HepG2 (cell line): ENCODE data around the gene COL25A1. TPM values are rescaled to one million over a fixed set of nuclear protein-coding genes. Genes with fewer than 3 reads are reported as not detected.

Experiments used
- ATAC-seq: fragments of 200-7000 bp; cut with Tn5 transposase; 3 replicates; pipeline ENCODE4 v1.9.1; 2020; ENCODE audit warnings: mild to moderate bottlenecking, moderate library complexity
- BruUV-seq: library from RNA; stranded (reverse); fragments of 400-500 nt; replicated peaks from 2 replicates; lab custom pipeline; 2021; lab: Mats Ljungman, UMichigan
- CTCF ChIA-PET: fragments of 300-600 bp; formaldehyde crosslinking; extraction: SDS; loops from one replicate; lab custom pipeline; 2021; ENCODE audit warnings: low total read pairs, inconsistent platforms, low intra/inter-chr PET ratio; lab: Yijun Ruan, JAX
- POLR2A ChIA-PET: fragments of 350-600 bp; sonication (Branson Sonifier 250); formaldehyde crosslinking; loops from one replicate; lab custom pipeline; 2020; ENCODE audit warnings: antibody characterized with exemption, inconsistent platforms; lab: Yijun Ruan, JAX
- DNase-seq: peaks from one replicate; pipeline ENCODE4 v3.0.0-alpha.2; 2015; ENCODE audit warnings: low spot score
- FAIRE-seq: peaks from 3 replicates; lab custom pipeline; 2011; peaks lifted over from hg19 to GRCh38; lab: Jason Lieb, UNC
- H2AFZ ChIP-seq: one replicate; pipeline ENCODE4 v1.6.1; 2011; ENCODE audit warnings: low read length, inconsistent platforms
- H3K27ac ChIP-seq: fragments of 300-600 bp; 3 replicates; pipeline ENCODE4 v1.8.0; 2011; ENCODE audit warnings: mixed run types, mild to moderate bottlenecking, mixed read lengths, low read length, inconsistent platforms; ENCODE audit not compliant: insufficient read depth; ENCODE audit errors: extremely low read length
- H3K27me3 ChIP-seq, 2 experiments: fragments of 200-600 bp in 1 of 2; 2 replicates in 1 of 2; 3 replicates in 1 of 2; pipeline versions ENCODE4 v1.6.0 to v1.8.0; 2011; ENCODE audit warnings: low read length in 2 of 2, mild to moderate bottlenecking in 2 of 2, moderate library complexity in 2 of 2, inconsistent platforms in 1 of 2; ENCODE audit not compliant: insufficient read depth in 2 of 2, control insufficient read depth in 1 of 2
- H3K36me3 ChIP-seq, 2 experiments: fragments of 200-600 bp in 1 of 2; replicated peaks in 1 of 2; 2 replicates in 1 of 2; 3 replicates in 1 of 2; pipeline versions ENCODE4 v1.5.1 to v1.8.0; 2011; ENCODE audit warnings: low read length in 2 of 2, inconsistent platforms in 1 of 2; ENCODE audit not compliant: insufficient read depth in 2 of 2, control insufficient read depth in 1 of 2
- H3K4me1 ChIP-seq: 2 replicates; pipeline ENCODE4 v1.5.1; 2012; ENCODE audit warnings: low read length, inconsistent platforms; ENCODE audit not compliant: insufficient read depth
- H3K4me2 ChIP-seq: 2 replicates; pipeline ENCODE4 v1.6.0; 2011; ENCODE audit warnings: low read depth, low read length, inconsistent platforms
- H3K4me3 ChIP-seq, 3 experiments: fragments of 200-600 bp in 1 of 3; sonication (generic), shearing (Covaris generic) in 1 of 3; replicated peaks in 1 of 3; 2 replicates each; pipeline ENCODE4 v1.5.1; 2011 to 2016; ENCODE audit warnings: low read length in 3 of 3, inconsistent platforms in 2 of 3, low read depth in 2 of 3, mild to moderate bottlenecking in 2 of 3, control low read depth in 1 of 3, mixed read lengths in 1 of 3; ENCODE audit not compliant: insufficient read depth in 1 of 3
- H3K79me2 ChIP-seq: one replicate; pipeline ENCODE4 v1.6.1; 2011; ENCODE audit warnings: low read length, inconsistent platforms; ENCODE audit not compliant: insufficient read depth
- H3K9ac ChIP-seq: 2 replicates; pipeline ENCODE4 v1.6.0; 2011; ENCODE audit warnings: mild to moderate bottlenecking, low read depth, low read length, inconsistent platforms; ENCODE audit not compliant: insufficient read depth
- H3K9me3 ChIP-seq: 2 replicates; pipeline ENCODE4 v1.5.1; 2012; ENCODE audit warnings: mild to moderate bottlenecking, low read length
- H4K20me1 ChIP-seq: 2 replicates; pipeline ENCODE4 v1.6.0; 2011; ENCODE audit warnings: inconsistent platforms, mild to moderate bottlenecking, low read length, moderate library complexity; ENCODE audit not compliant: insufficient read depth
- AGO1 ChIP-seq: fragments of 200-400 bp; formaldehyde crosslinking; IDR thresholded peaks from 2 replicates; pipeline ENCODE4 v1.6.1; 2017; ENCODE audit warnings: mild to moderate bottlenecking, low read depth, low read length, moderate library complexity; ENCODE audit not compliant: poor library complexity, severe bottlenecking
- HOXA7 ChIP-seq: sonication (generic); formaldehyde crosslinking; IDR thresholded peaks from 2 replicates; pipeline ENCODE4 v1.8.1; 2022; ENCODE audit warnings: mild to moderate bottlenecking, missing genetic modification reagents, moderate library complexity
- JDP2 ChIP-seq: sonication (generic); formaldehyde crosslinking; IDR thresholded peaks from 2 replicates; pipeline ENCODE4 v1.8.1; 2022; ENCODE audit warnings: missing genetic modification reagents, borderline replicate concordance
- KLF13 ChIP-seq: sonication (generic); formaldehyde crosslinking; IDR thresholded peaks from 2 replicates; pipeline ENCODE4 v1.4.0; 2020; ENCODE audit warnings: mild to moderate bottlenecking, missing genetic modification reagents
- MTA1 ChIP-seq: sonication (generic); formaldehyde crosslinking; IDR thresholded peaks from 2 replicates; pipeline ENCODE4 v1.4.0; 2020; ENCODE audit warnings: missing genetic modification reagents, mild to moderate bottlenecking, borderline replicate concordance
- ONECUT2 ChIP-seq: sonication (generic); formaldehyde crosslinking; IDR thresholded peaks from 2 replicates; pipeline ENCODE4 v1.4.0; 2020; ENCODE audit warnings: missing genetic modification reagents
- REPIN1 ChIP-seq: sonication (generic); formaldehyde crosslinking; IDR thresholded peaks from 2 replicates; pipeline ENCODE4 v1.8.0; 2022; ENCODE audit warnings: missing genetic modification reagents, low read depth, mild to moderate bottlenecking, borderline replicate concordance
- ZMYM3 ChIP-seq: sonication (generic); formaldehyde crosslinking; IDR thresholded peaks from 2 replicates; pipeline ENCODE4 v1.5.1; 2020; ENCODE audit warnings: mild to moderate bottlenecking, missing genetic modification reagents
- ZNF230 ChIP-seq: sonication (generic); formaldehyde crosslinking; IDR thresholded peaks from 2 replicates; pipeline ENCODE4 v1.4.0; 2020; ENCODE audit warnings: mild to moderate bottlenecking, missing genetic modification reagents
- ZNF256 ChIP-seq: sonication (generic); formaldehyde crosslinking; conservative IDR thresholded peaks from 2 replicates; pipeline ENCODE4 v1.4.0; 2020; ENCODE audit warnings: missing genetic modification reagents
- ZNF446 ChIP-seq: sonication (generic); formaldehyde crosslinking; IDR thresholded peaks from 2 replicates; pipeline ENCODE4 v1.5.0; 2020; ENCODE audit warnings: mild to moderate bottlenecking, missing genetic modification reagents
- ZNF484 ChIP-seq: sonication (generic); formaldehyde crosslinking; IDR thresholded peaks from 2 replicates; pipeline ENCODE4 v1.5.1; 2020; ENCODE audit warnings: mild to moderate bottlenecking, low read depth, missing genetic modification reagents, borderline replicate concordance
- ZNF570 ChIP-seq: sonication (generic); formaldehyde crosslinking; IDR thresholded peaks from 2 replicates; pipeline ENCODE4 v1.4.0; 2020; ENCODE audit warnings: mild to moderate bottlenecking, missing genetic modification reagents, borderline replicate concordance
- ZNF607 ChIP-seq: sonication (generic); formaldehyde crosslinking; IDR thresholded peaks from 2 replicates; pipeline ENCODE4 v1.5.1; 2020; ENCODE audit warnings: missing genetic modification reagents, mild to moderate bottlenecking, borderline replicate concordance
- ZNF720 ChIP-seq: sonication (generic); formaldehyde crosslinking; IDR thresholded peaks from 2 replicates; pipeline ENCODE4 v1.4.0; 2020; ENCODE audit warnings: missing genetic modification reagents
- ZNF781 ChIP-seq: sonication (generic); formaldehyde crosslinking; IDR thresholded peaks from 2 replicates; pipeline ENCODE4 v1.5.1; 2020; ENCODE audit warnings: borderline replicate concordance, mild to moderate bottlenecking, missing genetic modification reagents; ENCODE audit errors: not compliant biosample characterization
- WGBS: methylation state at CpG from one replicate; pipeline ENCODE4 v1.1.6; 2017; ENCODE audit warnings: low lambda C conversion rate; 5-methylcytosine and 5-hydroxymethylcytosine counted together
- in situ Hi-C: cut with HindIII; loops from 2 replicates; pipeline ENCODE4 v1.10.0; 2017; ENCODE audit warnings: low pct_unique_long_range_greater_than_20kb; ENCODE audit not compliant: extremely low pct_ligation_motif_present
- intact Hi-C: fragments of 100-400 bp; cut with micrococcal nuclease; formaldehyde crosslinking; loops from one replicate; pipeline ENCODE4 v1.10.0; 2022; ENCODE audit not compliant: unreplicated experiment
- polyA plus RNA-seq, 8 experiments: library from polyadenylated mRNA; depleted of rRNA in 3 of 8; stranded (reverse) in 7 of 8; unstranded in 1 of 8; fragments of >200 nt; fragmentation: Illumina TruSeq in 4 of 8; extraction: Trizol in 4 of 8; gene quantifications; 2 replicates each; pipeline versions ENCODE4 v1.2.1 to v1.2.3, GENCODE V29; 2011 to 2016; ENCODE audit warnings: low read depth in 4 of 8, missing spikeins in 1 of 8, mixed read lengths in 1 of 8; ENCODE audit not compliant: insufficient read depth in 1 of 8
- total RNA-seq, 5 experiments: library from RNA; depleted of rRNA; stranded (reverse); fragments of >200 nt; fragmentation: Illumina TruSeq; extraction: Trizol; gene quantifications; 2 replicates each; pipeline ENCODE4 v1.2.3, GENCODE V29; 2016; ENCODE audit warnings: low read depth in 1 of 5
- TF ChIP-seq, protein P1 (sequence below): fragments of 450-650 bp; IDR thresholded peaks from 2 replicates; pipeline ENCODE4 v1.6.1; 2017
- TF ChIP-seq, protein P2 (sequence below): conservative IDR thresholded peaks from 2 replicates; pipeline ENCODE4 v1.6.1; 2018; ENCODE audit warnings: missing genetic modification reagents
- TF ChIP-seq, protein P3 (sequence below): sonication (generic); formaldehyde crosslinking; IDR thresholded peaks from 2 replicates; pipeline ENCODE4 v1.5.0; 2020; ENCODE audit warnings: mild to moderate bottlenecking, missing genetic modification reagents, moderate library complexity

COL25A1 gene
- total and polyA plus RNA-seq, 2 of the 13 experiments (the other 11 are each of a cell fraction or from before 2014, with no cell fraction given) = not detected

DNA sequence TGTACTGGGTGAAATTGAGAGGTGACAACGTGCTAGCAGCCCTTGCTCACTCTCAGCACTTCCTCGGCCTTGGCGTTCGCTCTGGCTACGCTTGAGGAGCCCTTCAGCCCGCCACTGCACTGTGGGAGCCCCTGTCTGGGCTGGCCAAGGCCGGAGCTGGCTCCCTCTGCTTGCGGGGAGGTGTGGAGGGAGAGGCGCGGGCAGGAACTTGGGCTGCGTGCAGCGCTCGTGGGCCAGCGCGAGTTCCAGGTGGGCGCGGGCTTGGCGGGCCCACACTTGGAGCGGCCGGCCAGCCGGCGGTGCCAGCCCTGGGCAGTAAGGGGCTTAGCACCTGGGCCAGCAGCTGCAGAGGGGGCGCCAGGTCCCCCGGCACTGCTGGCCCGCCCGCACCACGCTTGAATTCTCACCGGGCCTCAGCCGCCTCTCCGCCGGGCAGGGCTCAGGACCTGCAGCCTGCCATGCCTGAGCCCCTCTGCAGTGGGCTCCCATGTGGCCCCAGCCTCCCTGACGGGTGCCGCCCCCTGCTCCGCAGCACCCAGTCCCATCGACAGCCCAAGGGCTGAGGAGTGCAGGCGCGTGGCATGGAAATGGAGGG is 290.1 kb downstream of the COL25A1 start (continued):
- TF ChIP-seq MTA1 (CRISPR knock-in tag) (no peak), ZMYM3 (CRISPR knock-in tag) (no peak)

DNA sequence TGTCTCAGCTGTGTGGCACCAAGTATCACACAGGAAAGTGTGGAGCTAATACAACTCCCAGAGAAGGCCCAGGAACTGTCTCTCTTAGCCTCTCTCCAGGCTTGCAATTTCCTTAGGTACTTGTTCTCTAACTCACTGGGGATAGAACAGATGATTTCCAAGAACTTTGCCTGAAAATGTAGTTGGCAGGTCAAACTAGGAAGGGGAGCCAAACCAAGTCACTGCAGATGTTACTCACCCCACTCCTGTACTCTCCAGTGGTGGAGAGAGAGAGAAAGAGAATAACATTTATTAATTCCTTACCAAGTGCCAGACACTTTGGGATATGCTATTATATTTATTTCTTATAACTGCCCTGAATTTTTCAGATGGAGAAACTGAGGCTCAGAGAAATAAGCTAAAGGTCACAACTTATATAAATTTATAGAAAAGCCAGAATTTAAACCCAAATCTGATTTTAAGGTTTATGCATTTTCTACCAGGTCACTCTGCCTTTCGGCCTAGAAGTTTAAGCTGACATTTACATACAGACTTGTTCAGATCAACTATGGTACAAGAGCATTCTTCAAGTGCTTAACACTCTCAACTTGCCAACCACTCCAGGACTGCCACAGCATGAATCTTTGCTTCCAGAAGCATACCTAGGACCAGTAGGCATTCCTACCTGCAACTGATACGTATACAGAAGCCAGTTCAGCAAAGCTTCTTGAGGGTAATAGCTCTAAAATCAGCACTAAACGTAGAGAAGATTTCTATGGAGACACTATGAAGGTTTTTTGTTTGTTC is 291.0 kb downstream of the COL25A1 start:
- WGBS = 0% methylated on average over 3 of the region's 3 CpGs
- DNase-seq (no peak), ATAC-seq (no peak), FAIRE-seq (no peak)
- no TSS peak for BruUV-seq
- Histone ChIP-seq H3K4me1 (no peaks in the 10 kb centered on the region), H3K27ac (no peak overlapping the region), H2AFZ (no peak overlapping the region), H3K4me3 (no peak overlapping the region), H3K36me3 (no peaks in the 10 kb centered on the region), H3K9ac (no peak overlapping the region), H3K27me3 (no peaks in the 10 kb centered on the region; a peak in 1 of 5 replicates), H3K4me2 (no peak overlapping the region), H3K79me2 (no peaks in the 10 kb centered on the region), H3K9me3 (no peaks in the 10 kb centered on the region), H4K20me1 (no peaks in the 10 kb centered on the region)
- ChIA-PET POLR2A (no interaction called here), CTCF (no interaction called here)
- intact Hi-C loops (no loop called here), in situ Hi-C loops (no loop called here)
- TF ChIP-seq ONECUT2 (CRISPR knock-in tag) = no peak
- TF ChIP-seq KLF13 (CRISPR knock-in tag) = no peak
- TF ChIP-seq, protein P1, sequence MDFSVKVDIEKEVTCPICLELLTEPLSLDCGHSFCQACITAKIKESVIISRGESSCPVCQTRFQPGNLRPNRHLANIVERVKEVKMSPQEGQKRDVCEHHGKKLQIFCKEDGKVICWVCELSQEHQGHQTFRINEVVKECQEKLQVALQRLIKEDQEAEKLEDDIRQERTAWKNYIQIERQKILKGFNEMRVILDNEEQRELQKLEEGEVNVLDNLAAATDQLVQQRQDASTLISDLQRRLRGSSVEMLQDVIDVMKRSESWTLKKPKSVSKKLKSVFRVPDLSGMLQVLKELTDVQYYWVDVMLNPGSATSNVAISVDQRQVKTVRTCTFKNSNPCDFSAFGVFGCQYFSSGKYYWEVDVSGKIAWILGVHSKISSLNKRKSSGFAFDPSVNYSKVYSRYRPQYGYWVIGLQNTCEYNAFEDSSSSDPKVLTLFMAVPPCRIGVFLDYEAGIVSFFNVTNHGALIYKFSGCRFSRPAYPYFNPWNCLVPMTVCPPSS = no peak
- TF ChIP-seq AGO1 = no peak
- no peak for TF ChIP-seq ZNF781 (CRISPR knock-in tag)
- TF ChIP-seq JDP2 = no peak
- TF ChIP-seq, protein P2, sequence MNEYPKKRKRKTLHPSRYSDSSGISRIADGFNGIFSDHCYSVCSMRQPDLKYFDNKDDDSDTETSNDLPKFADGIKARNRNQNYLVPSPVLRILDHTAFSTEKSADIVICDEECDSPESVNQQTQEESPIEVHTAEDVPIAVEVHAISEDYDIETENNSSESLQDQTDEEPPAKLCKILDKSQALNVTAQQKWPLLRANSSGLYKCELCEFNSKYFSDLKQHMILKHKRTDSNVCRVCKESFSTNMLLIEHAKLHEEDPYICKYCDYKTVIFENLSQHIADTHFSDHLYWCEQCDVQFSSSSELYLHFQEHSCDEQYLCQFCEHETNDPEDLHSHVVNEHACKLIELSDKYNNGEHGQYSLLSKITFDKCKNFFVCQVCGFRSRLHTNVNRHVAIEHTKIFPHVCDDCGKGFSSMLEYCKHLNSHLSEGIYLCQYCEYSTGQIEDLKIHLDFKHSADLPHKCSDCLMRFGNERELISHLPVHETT (CRISPR knock-in tag) = no peak
- no peak for TF ChIP-seq ZNF607 (CRISPR knock-in tag)
- no peak for TF ChIP-seq REPIN1 (CRISPR knock-in tag)
- no peak for TF ChIP-seq ZNF230
- TF ChIP-seq ZNF484 = no peak
- no peak for TF ChIP-seq ZNF256
- TF ChIP-seq, protein P3, sequence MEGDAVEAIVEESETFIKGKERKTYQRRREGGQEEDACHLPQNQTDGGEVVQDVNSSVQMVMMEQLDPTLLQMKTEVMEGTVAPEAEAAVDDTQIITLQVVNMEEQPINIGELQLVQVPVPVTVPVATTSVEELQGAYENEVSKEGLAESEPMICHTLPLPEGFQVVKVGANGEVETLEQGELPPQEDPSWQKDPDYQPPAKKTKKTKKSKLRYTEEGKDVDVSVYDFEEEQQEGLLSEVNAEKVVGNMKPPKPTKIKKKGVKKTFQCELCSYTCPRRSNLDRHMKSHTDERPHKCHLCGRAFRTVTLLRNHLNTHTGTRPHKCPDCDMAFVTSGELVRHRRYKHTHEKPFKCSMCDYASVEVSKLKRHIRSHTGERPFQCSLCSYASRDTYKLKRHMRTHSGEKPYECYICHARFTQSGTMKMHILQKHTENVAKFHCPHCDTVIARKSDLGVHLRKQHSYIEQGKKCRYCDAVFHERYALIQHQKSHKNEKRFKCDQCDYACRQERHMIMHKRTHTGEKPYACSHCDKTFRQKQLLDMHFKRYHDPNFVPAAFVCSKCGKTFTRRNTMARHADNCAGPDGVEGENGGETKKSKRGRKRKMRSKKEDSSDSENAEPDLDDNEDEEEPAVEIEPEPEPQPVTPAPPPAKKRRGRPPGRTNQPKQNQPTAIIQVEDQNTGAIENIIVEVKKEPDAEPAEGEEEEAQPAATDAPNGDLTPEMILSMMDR (CRISPR knock-in tag) = no peak
- no peak for TF ChIP-seq ZNF720 (CRISPR knock-in tag)
- no peak for TF ChIP-seq ZNF570
- no peak for TF ChIP-seq HOXA7 (CRISPR knock-in tag)
- TF ChIP-seq ZNF446 (CRISPR knock-in tag) = no peak
